Skin of body (tissue), 2 donors: Measurements from ENCODE around the gene CAPN11. TPM values are rescaled to one million over a fixed set of nuclear protein-coding genes. Genes with fewer than 3 reads are reported as not detected.

Source experiments
- DNase-seq: peaks from one replicate; lab custom pipeline; 2025; lab: John Stamatoyannopoulos, UW
- total RNA-seq: library from RNA; depleted of rRNA; stranded (reverse); fragments of >200 nt; gene quantifications from one replicate; pipeline ENCODE4 v1.2.3, GENCODE V29; 2014

The CAPN11 gene
- total RNA-seq, 1 donor from 2014 or later = 0.89 TPM

DNA sequence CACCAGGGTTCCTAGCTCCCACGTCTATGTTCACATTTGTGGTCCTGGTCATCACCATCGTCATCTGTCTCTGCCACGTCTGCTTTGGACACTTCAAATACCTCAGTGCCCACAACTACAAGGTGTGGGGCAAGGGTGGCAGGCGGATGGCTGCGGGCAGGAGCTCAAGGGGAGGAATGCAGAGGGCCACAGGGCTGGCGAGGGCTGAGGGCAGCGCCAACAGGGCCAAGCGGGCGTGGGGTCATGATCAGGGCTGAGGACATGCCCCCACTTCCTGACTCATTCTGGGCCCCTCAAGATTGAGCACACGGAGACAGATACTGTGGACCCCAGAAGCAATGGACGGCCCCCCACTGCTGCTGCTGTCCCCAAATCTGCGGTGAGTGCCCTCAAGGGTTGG lies 4.6 kb upstream of the CAPN11 start:
- DNase-seq = no peak

DNA sequence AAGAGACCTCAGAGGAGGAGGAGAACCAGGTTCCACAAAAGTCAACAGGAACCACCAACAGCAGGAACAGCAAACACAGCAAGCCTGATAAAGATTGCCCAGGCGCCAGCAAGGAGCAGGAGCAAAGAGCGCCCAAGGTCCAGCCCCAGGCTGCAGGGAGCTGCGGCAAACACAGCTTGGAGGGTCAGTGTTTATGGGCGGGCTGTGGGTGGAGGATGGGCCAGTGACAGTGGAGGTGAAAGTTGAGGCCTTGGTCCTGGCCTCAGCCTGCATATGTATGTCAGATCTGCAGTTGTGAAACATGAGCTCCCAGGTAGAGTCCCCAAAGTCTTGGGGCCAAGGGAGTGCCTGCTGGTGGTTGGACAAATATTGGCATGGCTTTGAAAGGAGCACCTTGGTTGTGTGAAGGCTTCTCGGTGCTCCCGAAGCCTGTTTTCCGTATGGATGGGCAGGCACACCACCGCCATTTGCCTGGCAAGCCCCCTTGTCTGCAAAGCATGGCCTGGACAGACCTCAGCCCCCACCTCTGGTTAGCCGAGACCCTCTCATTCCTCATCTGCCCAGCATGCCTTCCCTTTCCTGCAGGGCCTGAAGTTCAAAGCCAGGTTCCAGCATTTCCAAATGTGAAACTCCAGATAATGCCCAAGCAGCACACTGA lies 2.0 kb upstream of the CAPN11 start:
- DNase-seq = no peak

DNA sequence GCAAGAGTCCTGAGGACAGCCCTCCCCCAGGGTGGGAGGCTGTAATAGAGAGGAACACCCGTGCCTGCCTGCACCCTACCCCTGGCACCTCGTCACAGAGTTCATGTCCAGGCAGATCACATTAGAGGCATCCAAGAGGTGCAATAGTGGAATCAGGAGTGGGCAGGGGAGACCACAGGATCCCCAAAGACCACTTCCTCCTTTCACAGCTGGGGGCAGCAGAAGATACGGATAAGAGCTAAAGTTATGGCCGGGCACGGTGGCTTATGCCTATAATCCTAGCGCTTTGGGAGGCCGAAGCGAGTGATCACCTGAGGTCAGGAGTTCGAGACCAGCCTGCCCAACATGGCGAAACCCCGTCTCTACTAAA lies 1.5 kb upstream of the CAPN11 start:
- DNase-seq = no peak

DNA sequence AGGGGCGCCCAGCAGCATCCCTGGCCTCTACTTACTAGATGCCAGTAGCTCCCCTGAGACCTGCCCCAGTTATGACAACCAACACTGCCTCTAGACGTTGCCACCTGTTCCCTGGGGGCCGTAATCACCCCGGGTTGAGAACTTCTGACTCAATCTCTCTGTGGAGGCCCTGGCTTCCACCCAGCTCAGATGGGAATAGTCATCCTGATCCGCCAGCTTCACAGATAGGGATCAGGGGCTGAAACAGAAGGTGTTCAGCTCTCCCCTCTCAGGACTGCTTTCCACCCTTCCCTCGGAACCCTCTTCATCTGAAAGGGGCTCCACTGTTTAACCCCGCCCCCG lies 3.3 kb downstream of the CAPN11 start:
- no peak for DNase-seq

DNA sequence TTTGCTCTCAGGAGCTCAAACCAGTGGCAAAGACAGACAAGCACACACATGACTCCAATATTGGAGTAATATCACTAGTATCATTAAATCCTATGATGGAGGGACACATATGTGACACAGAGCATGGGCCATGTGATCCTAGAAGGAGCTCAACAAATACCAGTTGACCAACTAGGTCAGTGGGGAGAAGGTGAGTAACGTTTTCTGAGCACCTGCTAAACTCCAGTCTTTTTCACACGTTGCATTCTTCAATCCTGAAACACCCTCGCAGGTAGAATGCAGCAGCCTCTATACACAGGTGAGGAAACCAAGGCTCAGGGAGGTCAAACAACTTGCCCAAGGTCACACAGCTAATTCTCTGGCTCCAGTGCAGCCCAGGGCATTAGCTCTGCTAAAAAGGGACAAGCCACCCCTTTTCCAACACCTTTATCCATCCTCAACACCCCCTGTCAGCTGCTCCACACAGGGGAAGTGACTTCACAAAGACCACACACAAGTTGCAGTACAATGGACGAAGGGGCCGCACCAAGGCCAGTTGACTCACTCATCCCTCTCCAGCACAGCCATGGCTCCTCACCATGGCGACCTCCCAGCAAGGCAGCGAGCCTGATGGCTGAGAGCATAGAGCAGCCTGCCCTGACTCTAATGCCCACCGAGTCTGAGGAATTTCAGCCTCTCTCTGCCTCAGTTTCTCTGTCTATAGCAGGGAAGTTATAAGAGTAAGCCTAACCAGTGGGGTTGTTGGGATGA lies 4.4 kb downstream of the CAPN11 start:
- no peak for DNase-seq

DNA sequence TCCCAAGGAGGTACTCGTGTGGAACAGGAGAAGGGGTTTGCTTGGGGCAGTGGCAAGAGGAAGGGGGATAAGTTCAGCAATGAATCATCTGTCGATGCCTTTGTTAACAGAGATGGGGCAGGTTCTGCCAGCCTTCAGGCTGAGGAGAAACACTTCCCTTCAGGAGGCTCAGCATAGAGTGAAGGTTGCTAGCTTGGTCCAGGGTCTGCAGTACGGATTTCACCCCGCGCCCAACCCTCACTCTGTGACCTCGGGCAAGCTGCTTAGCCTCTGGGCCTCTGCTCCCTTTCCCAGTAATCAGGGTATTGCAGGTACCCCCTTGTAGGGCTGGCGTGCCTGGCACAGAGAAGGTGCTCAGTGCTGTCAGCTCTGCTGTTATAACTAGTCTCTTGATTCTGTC lies 7.5 kb downstream of the CAPN11 start:
- DNase-seq = no peak

DNA sequence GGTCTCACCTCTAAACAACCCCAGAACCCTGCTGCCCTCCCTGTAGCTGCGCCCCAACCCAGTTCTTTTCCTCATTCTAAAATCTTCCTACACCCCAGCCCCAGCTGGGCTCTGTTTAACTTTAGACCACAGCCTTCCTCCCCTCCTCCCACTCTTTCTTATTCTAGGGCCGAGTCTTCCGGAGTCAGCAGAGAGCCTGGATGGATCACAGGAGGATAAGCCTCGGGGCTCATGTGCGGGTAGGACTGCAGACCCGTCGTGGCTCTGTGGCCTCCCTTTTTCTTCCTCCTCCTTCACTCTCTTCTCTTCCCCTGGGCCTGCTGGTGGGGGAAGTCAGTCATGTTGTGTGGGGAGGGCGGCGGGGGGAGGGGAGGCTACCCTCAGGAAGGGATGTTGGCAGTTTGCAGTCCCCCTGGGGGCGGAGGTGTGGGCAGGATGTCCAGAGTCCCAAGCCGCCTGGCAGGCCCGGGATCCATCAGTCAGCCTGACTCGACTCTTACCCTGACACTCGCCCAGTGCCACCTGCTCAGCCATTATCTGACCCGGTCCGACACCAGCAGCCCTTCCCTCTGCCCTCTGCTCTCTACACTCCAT lies 8.1 kb downstream of the CAPN11 start:
- no peak for DNase-seq

DNA sequence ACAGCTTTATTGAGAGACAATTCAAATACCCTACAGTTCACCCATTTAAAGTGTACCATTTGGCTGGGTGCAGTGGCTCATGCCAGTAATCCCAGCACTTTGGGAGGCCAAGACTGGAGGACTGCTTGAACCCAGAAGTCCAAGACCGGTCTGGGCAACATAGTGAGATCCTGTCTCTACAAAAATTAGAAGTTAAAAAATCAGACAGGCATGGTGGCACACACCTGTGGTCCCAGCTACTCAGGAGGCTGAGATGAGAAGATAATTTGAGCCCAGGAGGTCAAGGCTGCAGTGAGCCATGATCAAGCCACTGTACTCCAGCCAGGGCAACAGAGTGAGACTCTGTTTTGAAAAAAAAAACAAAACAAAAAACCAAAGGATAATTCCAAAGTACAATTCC lies 8.9 kb downstream of the CAPN11 start:
- DNase-seq = no peak

DNA sequence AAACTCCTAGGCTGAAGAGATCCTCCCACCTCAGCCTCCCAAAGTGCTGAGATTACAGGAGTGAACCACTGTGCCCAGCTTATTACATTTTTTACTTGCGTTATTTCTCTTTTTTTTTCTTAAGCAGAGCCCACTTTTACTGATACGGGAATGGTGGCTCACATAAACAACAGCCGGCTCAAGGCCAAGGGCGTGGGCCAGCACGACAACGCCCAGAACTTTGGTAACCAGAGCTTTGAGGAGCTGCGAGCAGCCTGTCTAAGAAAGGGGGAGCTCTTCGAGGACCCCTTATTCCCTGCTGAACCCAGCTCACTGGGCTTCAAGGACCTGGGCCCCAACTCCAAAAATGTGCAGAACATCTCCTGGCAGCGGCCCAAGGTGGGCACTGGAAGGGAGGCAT lies 10.5 kb downstream of the CAPN11 start:
- no peak for DNase-seq

DNA sequence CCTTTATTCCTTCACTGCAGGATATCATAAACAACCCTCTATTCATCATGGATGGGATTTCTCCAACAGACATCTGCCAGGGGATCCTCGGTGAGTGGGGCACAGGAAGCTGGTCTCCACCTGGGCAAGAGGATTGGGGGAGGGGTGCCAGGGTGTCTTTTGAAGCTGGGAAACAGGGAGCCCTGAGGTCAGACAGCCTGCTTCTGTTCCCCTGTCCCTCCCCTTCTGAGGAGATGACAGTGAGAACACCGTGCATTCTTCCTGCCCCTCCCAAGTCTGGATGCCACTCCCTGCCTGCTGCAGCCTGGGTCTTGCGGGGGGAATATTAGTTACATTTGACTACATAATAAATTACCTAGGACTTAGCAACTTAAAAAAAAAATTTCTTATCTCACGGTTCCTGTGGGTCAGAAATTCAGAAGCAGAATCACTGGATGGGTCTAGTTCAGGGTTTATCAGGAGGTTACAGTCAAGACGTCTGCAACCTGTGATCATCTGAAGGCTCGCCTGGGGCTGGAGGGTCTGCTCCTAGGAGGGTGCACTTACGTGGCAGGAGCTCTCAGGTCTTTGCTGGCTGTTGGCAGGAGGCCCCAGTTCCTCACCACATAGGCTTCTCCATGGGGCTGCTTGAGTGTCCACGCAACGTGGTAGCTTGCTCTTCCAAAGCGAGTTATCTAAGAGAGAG lies 11.4 kb downstream of the CAPN11 start:
- DNase-seq = no peak

DNA sequence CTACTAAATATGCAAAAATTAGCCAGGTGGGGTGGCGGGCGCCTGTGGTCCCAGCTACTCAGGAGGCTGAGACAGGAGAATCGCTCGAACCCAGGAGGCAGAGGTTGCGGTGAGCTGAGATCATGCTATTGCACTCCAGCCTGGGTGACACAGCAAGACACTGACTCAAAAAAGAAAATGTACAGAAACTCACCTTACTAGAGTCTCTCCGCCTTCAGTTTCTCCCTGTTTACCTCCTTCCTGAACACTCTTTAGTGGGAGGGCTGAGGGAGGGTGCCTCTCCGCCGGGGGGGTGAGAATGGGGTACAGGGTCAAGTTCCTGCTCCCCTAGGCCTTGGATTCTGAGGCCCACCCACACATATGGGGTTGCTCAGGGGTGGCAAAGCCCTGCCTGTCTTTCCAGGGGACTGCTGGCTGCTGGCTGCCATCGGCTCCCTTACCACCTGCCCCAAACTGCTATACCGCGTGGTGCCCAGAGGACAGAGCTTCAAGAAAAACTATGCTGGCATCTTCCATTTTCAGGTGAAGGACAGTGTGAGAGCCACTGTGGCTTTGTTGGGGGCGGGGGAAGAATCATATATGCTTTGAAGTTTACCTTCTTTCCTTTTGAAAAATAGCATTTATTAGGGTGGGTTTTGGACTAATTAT lies 13.4 kb downstream of the CAPN11 start:
- DNase-seq = no peak

DNA sequence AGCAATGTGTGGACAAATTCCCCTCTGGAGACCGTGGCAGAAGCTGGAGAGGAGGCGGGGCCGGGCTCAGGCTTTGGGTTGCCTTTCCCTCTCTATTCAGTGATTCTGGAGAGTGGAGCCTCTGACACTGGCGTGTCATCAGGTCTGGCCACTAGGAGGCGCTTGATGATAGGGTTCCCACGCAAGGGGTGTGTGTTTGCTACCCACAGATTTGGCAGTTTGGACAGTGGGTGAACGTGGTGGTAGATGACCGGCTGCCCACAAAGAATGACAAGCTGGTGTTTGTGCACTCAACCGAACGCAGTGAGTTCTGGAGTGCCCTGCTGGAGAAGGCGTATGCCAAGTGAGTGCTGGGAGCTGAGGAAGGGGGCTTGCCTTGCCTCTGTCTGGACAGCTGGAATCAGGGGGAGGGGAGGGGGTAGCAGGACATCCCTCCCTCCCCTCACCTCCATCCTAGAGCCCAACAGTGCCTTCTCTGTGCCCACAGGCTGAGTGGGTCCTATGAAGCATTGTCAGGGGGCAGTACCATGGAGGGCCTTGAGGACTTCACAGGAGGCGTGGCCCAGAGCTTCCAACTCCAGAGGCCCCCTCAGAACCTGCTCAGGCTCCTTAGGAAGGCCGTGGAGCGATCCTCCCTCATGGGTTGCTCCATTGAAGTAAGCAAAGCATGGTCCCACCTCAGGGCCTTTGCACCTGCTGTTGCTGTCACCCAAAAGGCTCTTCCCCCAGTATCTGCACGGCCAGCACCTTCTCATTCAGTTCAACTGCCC lies 14.3 kb downstream of the CAPN11 start:
- peak; percentile 51 for DNase-seq

DNA sequence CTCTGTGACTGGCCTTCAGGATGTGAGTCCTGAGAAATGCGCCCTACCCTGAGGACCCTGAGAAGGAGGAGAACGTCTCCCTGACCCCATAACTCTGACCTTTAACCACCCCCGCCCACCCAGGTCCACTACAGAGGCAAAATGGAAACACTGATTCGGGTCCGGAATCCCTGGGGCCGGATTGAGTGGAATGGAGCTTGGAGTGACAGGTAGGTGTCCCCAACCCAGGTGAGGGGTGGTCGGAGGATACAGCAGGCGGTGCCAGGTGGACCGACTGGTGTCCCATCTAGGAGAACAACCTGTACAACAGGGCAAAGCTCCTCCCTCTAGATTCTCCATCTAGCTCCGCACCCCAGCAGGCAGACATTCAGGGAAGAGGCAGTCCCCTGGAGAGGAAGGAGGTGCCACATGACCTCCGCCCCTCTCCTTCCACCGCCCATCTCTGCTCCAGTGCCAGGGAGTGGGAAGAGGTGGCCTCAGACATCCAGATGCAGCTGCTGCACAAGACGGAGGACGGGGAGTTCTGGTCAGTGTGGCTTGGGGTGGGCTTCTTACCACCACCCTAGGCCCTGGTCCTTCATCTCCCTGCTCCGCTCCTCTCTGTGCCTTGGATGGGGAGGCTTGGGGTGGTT lies 17.6 kb downstream of the CAPN11 start:
- no peak for DNase-seq

DNA sequence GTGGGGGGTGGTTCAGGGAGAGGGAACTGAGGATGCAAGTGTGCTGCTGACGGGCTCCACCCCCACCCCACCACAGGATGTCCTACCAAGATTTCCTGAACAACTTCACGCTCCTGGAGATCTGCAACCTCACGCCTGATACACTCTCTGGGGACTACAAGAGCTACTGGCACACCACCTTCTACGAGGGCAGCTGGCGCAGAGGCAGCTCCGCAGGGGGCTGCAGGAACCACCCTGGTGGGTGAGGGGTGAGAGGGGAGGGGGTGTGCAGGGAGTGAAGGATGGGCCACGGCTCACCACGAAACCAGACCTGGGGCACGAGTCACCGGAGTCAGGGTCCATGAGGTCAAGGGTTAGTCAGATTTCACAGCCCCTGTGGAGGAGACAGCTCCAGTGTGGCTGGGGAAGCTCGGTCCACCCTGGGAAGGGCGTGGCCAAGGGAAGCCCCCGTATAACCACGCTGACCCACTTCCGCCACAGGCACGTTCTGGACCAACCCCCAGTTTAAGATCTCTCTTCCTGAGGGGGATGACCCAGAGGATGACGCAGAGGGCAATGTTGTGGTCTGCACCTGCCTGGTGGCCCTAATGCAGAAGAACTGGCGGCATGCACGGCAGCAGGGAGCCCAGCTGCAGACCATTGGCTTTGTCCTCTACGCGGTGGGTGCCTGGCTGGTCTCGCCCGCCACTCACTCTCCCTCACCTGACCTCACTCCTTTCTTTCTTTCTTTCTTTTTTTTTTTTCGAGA lies 18.3 kb downstream of the CAPN11 start:
- no peak for DNase-seq

DNA sequence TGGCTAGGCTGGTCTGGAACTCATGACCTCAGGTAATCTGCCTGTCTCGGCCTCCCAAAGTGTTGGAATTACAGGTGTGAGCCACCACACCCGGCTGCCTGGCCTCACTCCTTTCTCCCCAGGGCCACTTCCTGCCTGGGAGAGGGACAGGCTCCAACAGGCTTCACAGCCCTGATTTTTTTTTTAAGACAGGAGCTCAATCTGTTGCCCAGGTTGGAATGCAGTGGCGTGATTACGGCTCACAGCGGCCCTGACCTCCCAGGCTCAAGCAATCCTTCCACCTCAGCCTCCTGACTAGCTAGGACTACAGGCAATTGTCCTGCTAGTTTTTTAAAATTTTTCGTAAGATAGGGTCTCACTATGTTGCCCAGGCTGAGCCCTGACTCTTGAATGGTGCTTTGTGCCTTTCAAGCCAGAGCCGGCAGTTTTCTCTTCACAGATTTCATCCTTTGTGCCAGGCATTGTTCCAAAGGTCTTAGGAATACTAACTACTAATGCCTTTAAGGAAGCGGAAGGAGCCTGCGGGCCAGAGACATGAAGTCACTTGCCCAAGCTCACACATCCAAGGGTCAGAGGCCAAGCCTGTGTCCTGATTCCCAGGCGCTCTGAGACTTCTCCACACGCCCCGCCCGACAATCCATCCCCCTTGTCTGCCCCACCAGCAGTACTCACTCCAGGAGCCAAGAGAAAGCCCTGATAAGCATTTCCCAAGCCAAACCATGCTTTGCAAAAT lies 19.2 kb downstream of the CAPN11 start:
- DNase-seq = no peak

DNA sequence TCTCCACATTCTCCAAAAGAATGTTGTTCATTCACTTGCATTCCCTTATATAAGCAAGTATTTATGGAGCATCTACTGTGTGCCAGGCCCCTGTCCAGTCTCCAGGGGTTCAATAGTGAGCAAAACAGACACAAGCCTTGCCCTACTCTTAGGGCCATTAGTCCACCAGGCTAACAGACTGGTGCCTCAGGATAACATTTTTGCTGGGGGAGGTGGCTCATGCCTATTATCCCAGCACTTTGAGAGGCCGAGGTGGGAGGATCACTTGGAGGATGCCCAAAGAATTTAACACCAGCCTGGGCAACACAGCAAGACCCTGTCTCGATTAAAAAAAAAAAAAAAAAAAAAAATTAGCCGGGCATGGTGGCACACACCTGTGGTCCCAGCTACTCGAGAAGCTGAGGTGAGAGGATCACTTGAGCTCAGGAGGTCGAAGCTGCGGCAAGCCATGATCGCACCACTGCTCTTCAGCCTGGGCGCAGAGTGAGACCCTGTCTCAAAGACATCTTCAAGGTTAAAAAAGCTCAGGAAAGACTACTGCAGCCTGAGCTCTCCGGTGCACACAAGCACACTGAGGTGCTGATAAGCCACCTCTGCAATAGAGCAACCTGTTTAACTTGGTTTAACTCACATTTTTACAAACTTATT lies 19.9 kb downstream of the CAPN11 start:
- DNase-seq = no peak

DNA sequence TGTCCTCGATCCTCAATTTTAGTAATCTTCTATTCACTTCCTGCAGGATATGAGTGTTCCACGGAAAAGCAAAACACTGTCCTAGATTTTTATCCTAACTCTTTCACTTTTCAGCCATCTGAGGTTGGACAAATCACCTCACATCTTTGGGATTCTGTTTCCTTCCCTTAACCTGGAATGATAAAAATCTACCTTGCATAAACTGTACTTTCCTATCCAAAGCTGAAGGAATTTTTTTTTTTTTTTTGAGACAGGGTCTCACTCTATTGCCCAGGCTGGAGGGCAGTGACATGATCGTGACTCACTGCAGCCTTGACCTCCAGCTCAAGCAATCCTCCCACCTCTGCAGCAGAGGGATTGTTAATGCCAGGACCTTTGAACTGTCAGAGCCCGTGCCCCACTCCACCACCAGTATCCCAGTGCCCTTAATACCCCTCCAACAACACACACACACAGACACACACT lies 20.5 kb downstream of the CAPN11 start:
- DNase-seq = no peak

DNA sequence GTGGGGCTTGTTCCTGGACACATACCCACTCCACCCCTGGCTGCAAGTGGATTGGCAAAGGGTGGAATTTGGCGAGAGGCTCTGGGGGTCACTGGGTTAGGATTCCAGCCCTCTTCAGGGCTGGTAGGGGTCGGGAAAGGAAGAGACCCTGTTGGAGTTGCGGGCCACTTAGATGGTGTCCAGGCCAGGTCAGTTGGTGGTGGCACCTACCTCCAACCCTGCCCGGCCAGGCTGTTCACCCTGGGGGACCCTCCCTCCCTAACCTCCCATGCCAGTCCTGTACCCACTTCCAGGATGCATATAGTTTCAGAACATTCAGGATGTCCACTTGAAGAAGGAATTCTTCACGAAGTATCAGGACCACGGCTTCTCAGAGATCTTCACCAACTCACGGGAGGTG lies 21.0 kb downstream of the CAPN11 start:
- DNase-seq = no peak

DNA sequence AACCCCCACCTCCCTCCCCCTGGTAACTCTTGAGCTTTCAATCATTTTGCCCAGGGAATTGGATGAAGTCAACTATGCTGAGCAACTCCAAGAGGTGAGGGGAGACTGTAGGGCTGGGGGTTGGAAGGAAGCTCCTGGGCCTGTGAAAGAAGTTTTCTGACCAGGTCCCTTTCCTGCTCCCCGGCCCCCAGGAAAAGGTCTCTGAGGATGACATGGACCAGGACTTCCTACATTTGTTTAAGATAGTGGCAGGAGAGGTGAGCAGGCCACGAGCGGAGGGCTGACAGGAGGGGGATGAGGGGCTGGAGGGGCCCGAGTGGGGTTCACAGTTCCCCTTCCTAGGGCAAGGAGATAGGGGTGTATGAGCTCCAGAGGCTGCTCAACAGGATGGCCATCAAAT lies 21.8 kb downstream of the CAPN11 start:
- no peak for DNase-seq
